Smooth muscle cell (in vitro differentiated cells): ENCODE results near the gene FANK1. TPM values are rescaled to one million over a fixed set of nuclear protein-coding genes. Genes with fewer than 3 reads are reported as not detected.
"Not testable (repeated sequence)": the region's sequence is repeated elsewhere in the genome, so short reads cannot be mapped to it uniquely, and the experiment has no call there.

ENCODE experiments used
- DNase-seq: peaks from one replicate; lab custom pipeline; 2025; ENCODE audit not compliant: unreplicated experiment; lab: John Stamatoyannopoulos, UW
- H2AFZ ChIP-seq: fragments of 200-600 bp; sonication (generic); 2 replicates; pipeline ENCODE4 v1.6.0; 2016; ENCODE audit warnings: antibody characterized with exemption, low read depth, mild to moderate bottlenecking
- H3F3A ChIP-seq: fragments of 200-600 bp; sonication (generic); 2 replicates; pipeline ENCODE4 v1.6.0; 2017; ENCODE audit warnings: antibody characterized with exemption, low read depth
- H3K27ac ChIP-seq: fragments of 200-600 bp; sonication (generic); 2 replicates; pipeline ENCODE4 v1.5.1; 2016; ENCODE audit warnings: low read depth, mild to moderate bottlenecking
- H3K27me3 ChIP-seq: fragments of 200-600 bp; sonication (generic); 2 replicates; pipeline ENCODE4 v1.6.1; 2016; ENCODE audit warnings: low read depth, mild to moderate bottlenecking
- H3K36me3 ChIP-seq: fragments of 200-600 bp; sonication (generic); 2 replicates; pipeline ENCODE4 v1.5.1; 2016; ENCODE audit warnings: low read depth
- H3K4me1 ChIP-seq: fragments of 200-600 bp; sonication (generic); 2 replicates; pipeline ENCODE4 v1.5.1; 2016; ENCODE audit warnings: low read depth
- H3K4me2 ChIP-seq: fragments of 200-600 bp; sonication (generic); 2 replicates; pipeline ENCODE4 v1.6.0; 2016; ENCODE audit warnings: mild to moderate bottlenecking
- H3K4me3 ChIP-seq: fragments of 200-600 bp; sonication (generic); 2 replicates; pipeline ENCODE4 v1.5.1; 2016; ENCODE audit warnings: mild to moderate bottlenecking
- H3K79me2 ChIP-seq: fragments of 200-600 bp; sonication (generic); 2 replicates; pipeline ENCODE4 v1.6.0; 2016; ENCODE audit warnings: low read depth, mild to moderate bottlenecking
- H3K9ac ChIP-seq: fragments of 200-600 bp; sonication (generic); 2 replicates; pipeline ENCODE4 v1.6.0; 2016; ENCODE audit warnings: low read depth
- H3K9me3 ChIP-seq: fragments of 200-600 bp; sonication (generic); replicated peaks from 2 replicates; pipeline ENCODE4 v1.5.1; 2016; ENCODE audit warnings: low read depth
- H4K20me1 ChIP-seq: fragments of 200-600 bp; sonication (generic); 2 replicates; pipeline ENCODE4 v1.6.0; 2016; ENCODE audit warnings: low read depth
- CTCF ChIP-seq: fragments of 200-600 bp; sonication (generic); IDR thresholded peaks from 2 replicates; pipeline ENCODE4 v1.5.1; 2017; ENCODE audit warnings: borderline replicate concordance, mild to moderate bottlenecking, antibody characterized with exemption; ENCODE audit not compliant: insufficient read depth, poor library complexity, severe bottlenecking
- WGBS: methylation state at CpG from one replicate; pipeline ENCODE4 v1.1.7; 2016; ENCODE audit warnings: low lambda C conversion rate; 5-methylcytosine and 5-hydroxymethylcytosine counted together
- polyA plus RNA-seq: library from polyadenylated mRNA; unstranded; fragments of >200 nt; fragmentation: Nextera tagmentation; extraction: Ambion mirVana; gene quantifications from 2 replicates; pipeline ENCODE4 v1.2.1, GENCODE V29; 2016
- total RNA-seq: library from RNA; depleted of rRNA; stranded (reverse); fragments of >200 nt; gene quantifications from 2 replicates; pipeline ENCODE4 v1.2.3, GENCODE V29; 2014

The FANK1 gene
- total and polyA plus RNA-seq, 2 experiments from 2014 or later, result 5.8 to 6.6 TPM

GRCh38 chr10:125882596-125882995, 13.8 kb upstream of the FANK1 start:
- no peak overlapping the region for H2AFZ ChIP-seq
- H3K36me3 ChIP-seq, result no peaks in the 10 kb centered on the region
- WGBS, result 96% methylated on average over 1 of the region's 1 CpG
- H3K9me3 ChIP-seq, result no peaks in the 10 kb centered on the region
- H3K79me2 ChIP-seq, result no peaks in the 10 kb centered on the region
- TF ChIP-seq CTCF, result no peak
- peak overlapping the region; percentile 55 for H3K27ac ChIP-seq
- H3F3A ChIP-seq, result peaks cover 11% of the 10 kb centered on the region
- H3K27me3 ChIP-seq, result no peaks in the 10 kb centered on the region
- H3K9ac ChIP-seq, result no peak overlapping the region
- peaks cover 31% of the 10 kb centered on the region for H3K4me1 ChIP-seq
- H4K20me1 ChIP-seq, result peaks cover 15% of the 10 kb centered on the region
- H3K4me2 ChIP-seq, result no peak overlapping the region
- no peak for DNase-seq
- H3K4me3 ChIP-seq, result no peak overlapping the region

- DNase-seq, result no peak
- Histone ChIP-seq H3F3A (peaks cover 11% of the 10 kb centered on the region), H3K4me1 (peaks cover 31% of the 10 kb centered on the region), H3K27ac (peak overlapping the region; percentile 55), H3K9ac (no peak overlapping the region), H4K20me1 (peaks cover 18% of the 10 kb centered on the region), H3K27me3 (no peaks in the 10 kb centered on the region), H3K36me3 (no peaks in the 10 kb centered on the region), H3K79me2 (peaks cover under 1% of the 10 kb centered on the region), H3K4me2 (no peak overlapping the region), H3K9me3 (no peaks in the 10 kb centered on the region), H2AFZ (no peak overlapping the region), H3K4me3 (no peak overlapping the region)
- 81% methylated on average over 3 of the region's 3 CpGs for WGBS
- TF ChIP-seq CTCF, result no peak
Observed at GRCh38 chr10:125883211-125883610, 13.2 kb upstream of the FANK1 start.

- H3K27ac ChIP-seq, result peak overlapping the region; percentile 55
- peaks cover 6% of the 10 kb centered on the region for H3F3A ChIP-seq
- no peak overlapping the region for H3K4me2 ChIP-seq
- H3K4me3 ChIP-seq, result no peak overlapping the region
- no peaks in the 10 kb centered on the region for H3K9me3 ChIP-seq
- DNase-seq, result no peak
- H3K27me3 ChIP-seq, result no peaks in the 10 kb centered on the region
- no peak for TF ChIP-seq CTCF
- H2AFZ ChIP-seq, result no peak overlapping the region
- 83% methylated on average over 3 of the region's 3 CpGs for WGBS
- H3K36me3 ChIP-seq, result no peaks in the 10 kb centered on the region
- peaks cover 25% of the 10 kb centered on the region for H3K79me2 ChIP-seq
- H4K20me1 ChIP-seq, result peaks cover 15% of the 10 kb centered on the region
- peaks cover 8% of the 10 kb centered on the region for H3K4me1 ChIP-seq
- no peak overlapping the region for H3K9ac ChIP-seq
Observed at GRCh38 chr10:125886914-125887512, 9.4 kb upstream of the FANK1 start.

GRCh38 chr10:125889441-125889840, 6.9 kb upstream of the FANK1 start:
- DNase-seq, H3K9ac ChIP-seq, H3K4me1 ChIP-seq, H3K4me3 ChIP-seq, H3F3A ChIP-seq, H3K9me3 ChIP-seq, H3K36me3 ChIP-seq, H2AFZ ChIP-seq, H3K27ac ChIP-seq, H3K4me2 ChIP-seq, H3K27me3 ChIP-seq: not testable (repeated sequence)
- Histone ChIP-seq H4K20me1 (peaks cover 12% of the 10 kb centered on the region), H3K79me2 (peaks cover 48% of the 10 kb centered on the region)
- WGBS, result 86% methylated on average over 4 of the region's 4 CpGs

- WGBS, result 81% methylated on average over 5 of the region's 5 CpGs
- H3K36me3 ChIP-seq, DNase-seq, H3K9me3 ChIP-seq, H3K27ac ChIP-seq, H3K9ac ChIP-seq, H3K4me3 ChIP-seq, H3K27me3 ChIP-seq, H3K4me2 ChIP-seq, H2AFZ ChIP-seq, H4K20me1 ChIP-seq, H3K4me1 ChIP-seq, H3F3A ChIP-seq: not testable (repeated sequence)
- peaks cover 54% of the 10 kb centered on the region for H3K79me2 ChIP-seq
Observed at GRCh38 chr10:125892402-125892801, 4.0 kb upstream of the FANK1 start.

- H3K4me3 ChIP-seq, result peak overlapping the region; percentile 86
- H3K79me2 ChIP-seq, result peaks cover 44% of the 10 kb centered on the region
- H3F3A ChIP-seq, H3K9ac ChIP-seq, DNase-seq, H4K20me1 ChIP-seq, H3K9me3 ChIP-seq, H3K4me1 ChIP-seq, H3K36me3 ChIP-seq, H2AFZ ChIP-seq, H3K27me3 ChIP-seq: not testable (repeated sequence)
- WGBS, result 76% methylated on average over 3 of the region's 3 CpGs
- peak overlapping the region; percentile 91 for H3K4me2 ChIP-seq
- peak overlapping the region; percentile 81 for H3K27ac ChIP-seq
Observed at GRCh38 chr10:125894176-125894575, 2.2 kb upstream of the FANK1 start.
